ENCODE data around the gene CEL.

Gene CEL

GRCh38 chr9:133116346-133117231 is 54.8 kb downstream of the CEL start:
- TF ChIP-seq ZBTB7A (IDR thresholded peaks at IDR 0.05; ENCODE audit: low read depth) = no peak
- no peak for TF ChIP-seq FOXM1 (IDR thresholded peaks at IDR 0.05; ENCODE audit: borderline replicate concordance, low read depth)
- TF ChIP-seq MAX (IDR thresholded peaks at IDR 0.05) = no peak
- TF ChIP-seq EP300 (IDR thresholded peaks at IDR 0.05; ENCODE audit: borderline replicate concordance) = no peak
- TF ChIP-seq RAD21 (IDR thresholded peaks at IDR 0.05; ENCODE audit: low read depth) = no peak
- no peak for TF ChIP-seq USF1 (IDR thresholded peaks at IDR 0.05)
- no peak for TF ChIP-seq CREB1 (IDR thresholded peaks at IDR 0.05; ENCODE audit: low read depth)
- TF ChIP-seq YY1 (IDR thresholded peaks at IDR 0.05; ENCODE audit: low read depth) = no peak
- TF ChIP-seq NFIC (IDR thresholded peaks at IDR 0.05) = no peak

GRCh38 chr9:133117271-133118178 is 55.7 kb downstream of the CEL start:
- no peak for TF ChIP-seq ZBTB7A (IDR thresholded peaks at IDR 0.05; ENCODE audit: low read depth)
- no peak for TF ChIP-seq YY1 (IDR thresholded peaks at IDR 0.05; ENCODE audit: low read depth)
- no peak for TF ChIP-seq CREB1 (IDR thresholded peaks at IDR 0.05; ENCODE audit: low read depth)
- no peak for TF ChIP-seq RAD21 (IDR thresholded peaks at IDR 0.05; ENCODE audit: low read depth)
- no peak for TF ChIP-seq MAX (IDR thresholded peaks at IDR 0.05)
- no peak for TF ChIP-seq REST (IDR thresholded peaks at IDR 0.05; ENCODE audit: low read depth)
- no peak for TF ChIP-seq FOXM1 (IDR thresholded peaks at IDR 0.05; ENCODE audit: borderline replicate concordance, low read depth)
- no peak for TF ChIP-seq TCF12 (IDR thresholded peaks at IDR 0.05; ENCODE audit: low read depth)
- TF ChIP-seq TAF1 (IDR thresholded peaks at IDR 0.05; ENCODE audit: low read depth) = no peak
- TF ChIP-seq CEBPB (IDR thresholded peaks at IDR 0.05) = no peak
- no peak for TF ChIP-seq TEAD4 (IDR thresholded peaks at IDR 0.05)
- TF ChIP-seq USF1 (IDR thresholded peaks at IDR 0.05) = no peak
- TF ChIP-seq EGR1 (IDR thresholded peaks at IDR 0.05) = no peak
- TF ChIP-seq NFIC (IDR thresholded peaks at IDR 0.05) = no peak
- TF ChIP-seq EP300 (IDR thresholded peaks at IDR 0.05; ENCODE audit: borderline replicate concordance) = no peak

- no peak for TF ChIP-seq MAX (IDR thresholded peaks at IDR 0.05)
- no peak for TF ChIP-seq TEAD4 (IDR thresholded peaks at IDR 0.05)
- no peak for TF ChIP-seq CREB1 (IDR thresholded peaks at IDR 0.05; ENCODE audit: low read depth)
- no peak for TF ChIP-seq NFIC (IDR thresholded peaks at IDR 0.05)
- no peak for TF ChIP-seq CEBPB (IDR thresholded peaks at IDR 0.05)
- TF ChIP-seq REST (IDR thresholded peaks at IDR 0.05; ENCODE audit: low read depth) = no peak
Observed at GRCh38 chr9:133118179-133118520, 56.4 kb downstream of the CEL start.

- TF ChIP-seq NFIC (IDR thresholded peaks at IDR 0.05) (no peak), EP300 (IDR thresholded peaks at IDR 0.05; ENCODE audit: borderline replicate concordance) (no peak), CEBPB (IDR thresholded peaks at IDR 0.05) (no peak), TEAD4 (IDR thresholded peaks at IDR 0.05) (no peak), TAF1 (IDR thresholded peaks at IDR 0.05; ENCODE audit: low read depth) (no peak), EGR1 (IDR thresholded peaks at IDR 0.05) (no peak), RAD21 (IDR thresholded peaks at IDR 0.05; ENCODE audit: low read depth) (no peak), CREB1 (IDR thresholded peaks at IDR 0.05; ENCODE audit: low read depth) (no peak), YY1 (IDR thresholded peaks at IDR 0.05; ENCODE audit: low read depth) (no peak), ZBTB7A (IDR thresholded peaks at IDR 0.05; ENCODE audit: low read depth) (no peak), REST (IDR thresholded peaks at IDR 0.05; ENCODE audit: low read depth) (no peak), FOXM1 (IDR thresholded peaks at IDR 0.05; ENCODE audit: borderline replicate concordance, low read depth) (no peak), MAX (IDR thresholded peaks at IDR 0.05) (no peak), USF1 (IDR thresholded peaks at IDR 0.05) (no peak), TCF12 (IDR thresholded peaks at IDR 0.05; ENCODE audit: low read depth) (no peak)
Observed at GRCh38 chr9:133118568-133118967, 56.8 kb downstream of the CEL start.
